Measurements from ENCODE around the gene GPC5. TPM values are rescaled to one million over a fixed set of nuclear protein-coding genes. Genes with fewer than 3 reads are reported as not detected.
"Not testable (repeated sequence)": the region's sequence is repeated elsewhere in the genome, so short reads cannot be mapped to it uniquely, and the experiment has no call there.

GPC5 gene
- total RNA-seq, 1 donor from 2014 or later: 0.28 TPM

DNA sequence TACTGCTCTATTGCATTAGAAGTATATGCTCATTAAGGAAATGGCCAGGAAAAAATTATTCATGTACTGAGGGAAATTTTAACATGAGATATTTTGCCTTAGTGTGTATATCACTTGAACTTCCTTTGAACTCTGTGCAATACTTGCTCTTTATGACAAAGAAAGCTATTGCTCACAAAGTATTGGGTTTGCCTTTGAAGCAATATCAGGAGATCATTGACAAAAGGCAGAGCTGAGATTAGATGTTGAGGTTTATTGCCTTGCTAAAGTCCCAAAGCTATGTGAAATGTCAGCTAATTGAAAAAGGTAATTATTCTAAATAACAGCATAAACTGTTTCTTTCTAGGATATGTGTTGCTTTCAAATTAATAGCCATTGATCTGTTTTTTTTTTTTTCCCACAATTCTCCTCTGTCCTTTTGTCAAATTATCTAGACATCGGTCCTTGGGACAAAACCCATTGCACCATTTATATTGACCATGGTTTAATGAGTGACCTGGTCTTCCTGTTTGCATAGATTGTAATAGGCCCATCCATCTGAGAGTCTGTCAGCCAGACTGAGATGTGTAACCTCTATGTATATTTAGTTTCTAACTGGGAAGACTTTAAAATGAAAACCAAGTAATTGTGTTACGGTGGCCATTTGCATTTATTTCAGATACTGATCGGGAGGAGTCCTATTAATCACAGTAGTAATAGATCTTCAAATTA lies 1075.5 kb downstream of the GPC5 start:
- H3K27ac Mint-ChIP-seq (ENCODE audit: unreplicated experiment): no peak overlapping the region
- no peaks in the 10 kb centered on the region for H3K27me3 Mint-ChIP-seq (ENCODE audit: low read depth)
- H3K9me3 Mint-ChIP-seq: no peaks in the 10 kb centered on the region
- H3K4me3 Mint-ChIP-seq: no peak overlapping the region
- no peaks in the 10 kb centered on the region for H3K36me3 Mint-ChIP-seq (ENCODE audit: low read depth)
- TF ChIP-seq, protein P1, sequence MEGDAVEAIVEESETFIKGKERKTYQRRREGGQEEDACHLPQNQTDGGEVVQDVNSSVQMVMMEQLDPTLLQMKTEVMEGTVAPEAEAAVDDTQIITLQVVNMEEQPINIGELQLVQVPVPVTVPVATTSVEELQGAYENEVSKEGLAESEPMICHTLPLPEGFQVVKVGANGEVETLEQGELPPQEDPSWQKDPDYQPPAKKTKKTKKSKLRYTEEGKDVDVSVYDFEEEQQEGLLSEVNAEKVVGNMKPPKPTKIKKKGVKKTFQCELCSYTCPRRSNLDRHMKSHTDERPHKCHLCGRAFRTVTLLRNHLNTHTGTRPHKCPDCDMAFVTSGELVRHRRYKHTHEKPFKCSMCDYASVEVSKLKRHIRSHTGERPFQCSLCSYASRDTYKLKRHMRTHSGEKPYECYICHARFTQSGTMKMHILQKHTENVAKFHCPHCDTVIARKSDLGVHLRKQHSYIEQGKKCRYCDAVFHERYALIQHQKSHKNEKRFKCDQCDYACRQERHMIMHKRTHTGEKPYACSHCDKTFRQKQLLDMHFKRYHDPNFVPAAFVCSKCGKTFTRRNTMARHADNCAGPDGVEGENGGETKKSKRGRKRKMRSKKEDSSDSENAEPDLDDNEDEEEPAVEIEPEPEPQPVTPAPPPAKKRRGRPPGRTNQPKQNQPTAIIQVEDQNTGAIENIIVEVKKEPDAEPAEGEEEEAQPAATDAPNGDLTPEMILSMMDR (conservative IDR thresholded peaks at IDR 0.05): no peak
- no peak for DNase-seq (ENCODE audit: low read depth, low spot score)
- no peaks in the 10 kb centered on the region for H3K4me1 Mint-ChIP-seq

DNA sequence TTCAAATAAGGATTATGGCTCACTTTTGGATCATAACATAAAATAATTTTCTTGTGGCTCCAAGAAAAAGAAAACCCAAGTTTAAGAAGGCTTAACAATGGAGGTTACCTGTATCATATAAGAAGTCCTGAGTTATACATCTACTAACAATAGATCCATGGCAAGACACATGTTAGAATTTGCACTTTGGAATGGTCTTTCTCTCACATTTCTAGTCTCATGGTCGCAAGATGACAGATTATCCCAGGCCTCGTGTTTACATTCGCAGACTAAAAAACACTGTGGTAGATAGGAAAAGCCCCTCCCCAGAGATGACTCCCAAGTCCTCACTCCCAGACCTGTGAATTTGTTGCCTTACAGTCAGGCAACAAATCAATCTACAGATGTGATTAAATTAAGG lies 1082.0 kb downstream of the GPC5 start:
- no peak for DNase-seq (ENCODE audit: low read depth, low spot score)
- no peaks in the 10 kb centered on the region for H3K27me3 Mint-ChIP-seq (ENCODE audit: low read depth)
- no peaks in the 10 kb centered on the region for H3K4me1 Mint-ChIP-seq
- H3K36me3 Mint-ChIP-seq (ENCODE audit: low read depth): no peaks in the 10 kb centered on the region
- H3K9me3 Mint-ChIP-seq: no peaks in the 10 kb centered on the region
- no peak overlapping the region for H3K4me3 Mint-ChIP-seq
- TF ChIP-seq, protein P1 (conservative IDR thresholded peaks at IDR 0.05): no peak
- no peak overlapping the region for H3K27ac Mint-ChIP-seq (ENCODE audit: unreplicated experiment)

DNA sequence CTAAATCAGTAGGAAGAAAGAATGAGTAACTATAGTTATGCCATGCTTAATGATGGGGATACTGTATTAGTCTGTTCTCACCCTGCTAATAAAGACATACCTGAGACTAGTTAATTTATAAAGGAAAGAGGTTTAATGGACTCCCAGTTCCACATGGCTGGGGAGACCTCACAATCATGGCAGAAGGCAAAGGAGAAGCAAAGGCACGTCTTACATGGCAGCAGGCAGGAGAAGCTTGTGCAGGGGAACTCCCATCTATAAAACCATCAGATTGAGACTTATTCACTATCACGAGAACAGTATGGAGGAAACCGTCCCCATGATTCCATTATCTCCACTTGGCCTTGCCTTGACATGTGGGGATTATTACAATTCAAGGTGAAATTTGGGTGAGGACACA lies 1084.4 kb downstream of the GPC5 start:
- H3K4me1 Mint-ChIP-seq; H3K27ac Mint-ChIP-seq (ENCODE audit: unreplicated experiment); H3K9me3 Mint-ChIP-seq; H3K27me3 Mint-ChIP-seq (ENCODE audit: low read depth); H3K36me3 Mint-ChIP-seq (ENCODE audit: low read depth); DNase-seq (ENCODE audit: low read depth, low spot score); H3K4me3 Mint-ChIP-seq: not testable (repeated sequence)

DNA sequence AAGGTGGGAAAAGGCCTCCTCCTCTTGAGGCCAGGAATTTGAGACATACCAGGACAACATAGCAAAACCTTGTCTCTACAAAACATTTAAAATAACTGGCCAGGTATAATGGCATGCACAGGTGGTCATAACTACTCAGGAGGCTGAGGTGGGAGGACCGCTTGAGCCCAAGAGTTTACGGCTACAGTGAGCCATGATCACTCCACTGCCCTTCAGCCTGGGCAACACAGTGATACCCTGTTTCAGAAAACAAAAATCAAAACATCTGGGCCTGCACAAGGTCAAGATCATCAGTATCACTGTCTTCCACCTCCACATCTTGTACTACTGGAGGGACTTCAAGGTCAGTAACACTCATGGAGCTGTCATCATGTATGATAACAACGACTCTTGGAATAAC lies 1085.5 kb downstream of the GPC5 start:
- TF ChIP-seq, protein P1 (conservative IDR thresholded peaks at IDR 0.05): no peak
- Mint-ChIP-seq H3K36me3 (ENCODE audit: low read depth) (no peaks in the 10 kb centered on the region), H3K4me1 (no peaks in the 10 kb centered on the region), H3K27me3 (ENCODE audit: low read depth) (no peaks in the 10 kb centered on the region), H3K9me3 (no peaks in the 10 kb centered on the region), H3K4me3 (no peak overlapping the region), H3K27ac (ENCODE audit: unreplicated experiment) (no peak overlapping the region)
- DNase-seq (ENCODE audit: low read depth, low spot score): no peak

DNA sequence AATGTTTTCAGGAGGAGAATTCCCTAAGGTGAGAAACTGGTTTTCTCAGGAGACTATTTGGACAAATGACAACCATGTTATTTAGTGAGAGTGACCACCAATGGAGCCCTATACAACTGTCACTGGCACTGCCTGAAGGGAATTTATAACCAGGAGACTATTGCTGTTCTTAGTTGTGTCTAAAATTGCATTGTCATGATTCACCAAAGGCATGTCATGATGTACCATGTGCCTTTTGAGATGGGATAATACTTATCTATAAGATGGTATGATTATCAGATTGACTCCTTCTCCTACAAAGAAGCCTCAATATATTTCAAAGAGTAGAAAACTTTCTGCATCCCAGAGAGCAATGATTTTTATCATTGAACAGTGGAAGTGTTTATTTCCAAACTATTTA lies 1088.8 kb downstream of the GPC5 start:
- no peak overlapping the region for H3K27ac Mint-ChIP-seq (ENCODE audit: unreplicated experiment)
- no peak for DNase-seq (ENCODE audit: low read depth, low spot score)
- no peaks in the 10 kb centered on the region for H3K4me1 Mint-ChIP-seq
- no peaks in the 10 kb centered on the region for H3K9me3 Mint-ChIP-seq
- H3K4me3 Mint-ChIP-seq: no peak overlapping the region
- TF ChIP-seq, protein P1 (conservative IDR thresholded peaks at IDR 0.05): no peak
- no peaks in the 10 kb centered on the region for H3K27me3 Mint-ChIP-seq (ENCODE audit: low read depth)
- H3K36me3 Mint-ChIP-seq (ENCODE audit: low read depth): no peaks in the 10 kb centered on the region

DNA sequence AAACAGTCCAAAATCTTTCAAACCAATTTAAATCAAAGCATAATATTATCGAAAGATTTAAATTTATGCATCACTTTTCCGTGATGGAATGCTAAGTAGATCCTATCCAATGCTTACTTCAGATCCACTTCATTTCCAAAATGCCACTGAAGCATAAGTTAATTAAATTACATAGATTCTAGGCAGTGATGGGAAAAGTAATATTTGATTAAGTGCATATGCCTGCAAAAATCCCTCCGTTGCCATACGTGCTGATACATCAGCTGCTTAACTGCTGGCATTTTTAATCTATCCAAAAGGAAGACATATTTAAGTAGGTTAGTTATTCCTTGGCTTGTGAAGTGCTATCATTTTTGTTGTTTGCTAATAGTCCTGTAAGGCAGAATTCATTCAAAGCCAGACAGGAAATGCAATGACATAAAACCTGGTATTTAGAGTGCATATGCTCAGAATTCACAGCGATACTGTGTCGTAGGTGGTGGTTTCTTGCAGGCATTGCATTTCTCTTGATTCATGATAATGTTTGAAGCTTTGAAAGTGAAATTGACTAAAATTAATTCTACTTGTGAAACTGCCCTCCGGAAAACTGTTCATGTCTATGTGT lies 1089.9 kb downstream of the GPC5 start:
- TF ChIP-seq, protein P1 (conservative IDR thresholded peaks at IDR 0.05): no peak
- no peaks in the 10 kb centered on the region for H3K27me3 Mint-ChIP-seq (ENCODE audit: low read depth)
- H3K27ac Mint-ChIP-seq (ENCODE audit: unreplicated experiment): no peak overlapping the region
- DNase-seq (ENCODE audit: low read depth, low spot score): no peak
- no peaks in the 10 kb centered on the region for H3K36me3 Mint-ChIP-seq (ENCODE audit: low read depth)
- no peaks in the 10 kb centered on the region for H3K9me3 Mint-ChIP-seq
- H3K4me1 Mint-ChIP-seq: no peaks in the 10 kb centered on the region
- no peak overlapping the region for H3K4me3 Mint-ChIP-seq
